GM12891 (cell line): ENCODE data around the gene TMEM139.
A peak's percentile ranks its signal among the peaks of the same experiment; 100 is the strongest.

Source experiments
- DNase-seq: peaks from one replicate; pipeline ENCODE4 v3.0.0; 2011; ENCODE audit warnings: low spot score; ENCODE audit not compliant: insufficient read length
- FAIRE-seq: peaks from 2 replicates; lab custom pipeline; 2011; peaks lifted over from hg19 to GRCh38; lab: Jason Lieb, UNC
- PAX5 ChIP-seq: IDR thresholded peaks from 2 replicates; pipeline ENCODE4 v1.6.1; 2011; ENCODE audit warnings: low read length, moderate library complexity, mild to moderate bottlenecking; ENCODE audit not compliant: insufficient read depth, severe bottlenecking
- POLR2A ChIP-seq: IDR thresholded peaks from 2 replicates; pipeline ENCODE4 v1.6.1; 2011; ENCODE audit warnings: low read depth, low read length, control low read depth
- POLR2AphosphoS5 ChIP-seq: IDR thresholded peaks from 2 replicates; pipeline ENCODE4 v1.6.1; 2011; ENCODE audit warnings: low read depth, low read length, control low read depth
- POU2F2 ChIP-seq: IDR thresholded peaks from 2 replicates; pipeline ENCODE4 v1.6.1; 2011; ENCODE audit warnings: low read depth, mild to moderate bottlenecking, control low read depth, low read length, moderate library complexity
- SPI1 ChIP-seq: IDR thresholded peaks from 2 replicates; pipeline ENCODE4 v1.6.1; 2011; ENCODE audit warnings: low read depth, low read length, control low read depth
- TAF1 ChIP-seq: IDR thresholded peaks from 2 replicates; pipeline ENCODE4 v1.6.1; 2011; ENCODE audit warnings: low read depth, low read length, control low read depth

Gene TMEM139

GRCh38 chr7:143269251-143269650, 15.5 kb upstream of the TMEM139 start:
- FAIRE-seq (no peak), DNase-seq (no peak)
- no peak for TF ChIP-seq SPI1
- TF ChIP-seq TAF1 = no peak
- TF ChIP-seq POU2F2 = no peak
- no peak for TF ChIP-seq POLR2AphosphoS5
- no peak for TF ChIP-seq PAX5
- no peak for TF ChIP-seq POLR2A

GRCh38 chr7:143271240-143271639, 13.5 kb upstream of the TMEM139 start:
- TF ChIP-seq PAX5 = no peak
- DNase-seq (no peak), FAIRE-seq (no peak)

GRCh38 chr7:143272871-143273270, 11.9 kb upstream of the TMEM139 start:
- no peak for TF ChIP-seq TAF1
- no peak for TF ChIP-seq POLR2A
- no peak for TF ChIP-seq POLR2AphosphoS5
- TF ChIP-seq POU2F2 = no peak
- TF ChIP-seq SPI1 = no peak
- TF ChIP-seq PAX5 = no peak
- FAIRE-seq (no peak), DNase-seq (no peak)

- DNase-seq = no peak
- FAIRE-seq = no peak
- TF ChIP-seq SPI1 = no peak
Observed at GRCh38 chr7:143279186-143280098, 5.3 kb upstream of the TMEM139 start.

GRCh38 chr7:143280160-143280559, 4.6 kb upstream of the TMEM139 start:
- DNase-seq = no peak
- FAIRE-seq = peak; percentile 26

GRCh38 chr7:143280566-143280965, 4.2 kb upstream of the TMEM139 start:
- FAIRE-seq (no peak), DNase-seq (no peak)
- TF ChIP-seq TAF1 = no peak
- no peak for TF ChIP-seq POLR2A
- TF ChIP-seq SPI1 = no peak
- no peak for TF ChIP-seq POU2F2
- TF ChIP-seq POLR2AphosphoS5 = no peak
- TF ChIP-seq PAX5 = no peak

More at GRCh38 chr7:143280160-143280559, 4.6 kb upstream of the TMEM139 start:
- TF ChIP-seq TAF1 = no peak
- no peak for TF ChIP-seq POU2F2

GRCh38 chr7:143281529-143281928, 3.2 kb upstream of the TMEM139 start:
- TF ChIP-seq POLR2A (no peak), TAF1 (no peak), SPI1 (no peak), POLR2AphosphoS5 (no peak), POU2F2 (no peak), PAX5 (no peak)
- DNase-seq (no peak), FAIRE-seq (no peak)

GRCh38 chr7:143282124-143282523, 2.6 kb upstream of the TMEM139 start:
- no peak for TF ChIP-seq POLR2A
- DNase-seq (no peak), FAIRE-seq (no peak)

GRCh38 chr7:143283381-143283780, 1.4 kb upstream of the TMEM139 start:
- no peak for DNase-seq
- FAIRE-seq = no peak
- no peak for TF ChIP-seq POLR2A
- no peak for TF ChIP-seq POLR2AphosphoS5
- TF ChIP-seq POU2F2 = no peak
- TF ChIP-seq PAX5 = no peak
- no peak for TF ChIP-seq SPI1
- no peak for TF ChIP-seq TAF1

- FAIRE-seq = no peak
- DNase-seq = no peak
Observed at GRCh38 chr7:143285470-143285778, 666 bp downstream of the TMEM139 start.

GRCh38 chr7:143285806-143286521, 1.2 kb downstream of the TMEM139 start:
- TF ChIP-seq SPI1 (no peak), PAX5 (no peak), POU2F2 (no peak), POLR2AphosphoS5 (no peak), POLR2A (no peak), TAF1 (no peak)
- no peak for FAIRE-seq
- DNase-seq = no peak

More at GRCh38 chr7:143285470-143285778, 666 bp downstream of the TMEM139 start:
- TF ChIP-seq SPI1 (no peak), POLR2A (no peak)
